Activated B cell treated with CpG ODN at 0.5 μM for 24 hours (primary cell): ENCODE results near the gene DPEP3. TPM values are rescaled to one million over a fixed set of nuclear protein-coding genes. Genes with fewer than 3 reads are reported as not detected.
A peak's percentile ranks its signal among the peaks of the same experiment; 100 is the strongest.

ENCODE experiments used
- ATAC-seq: fragments of 200-7000 bp; cut with Tn5 transposase; one replicate; pipeline ENCODE4 v1.10.0; 2021; ENCODE audit warnings: low read depth, mild to moderate bottlenecking, moderate library complexity
- CTCF ChIA-PET: fragments of 350-600 bp; sonication (Branson Sonifier 250); formaldehyde crosslinking; loops from one replicate; lab custom pipeline; 2021; ENCODE audit warnings: antibody characterized with exemption; lab: Charles Lee
- POLR2A ChIA-PET: fragments of 350-600 bp; sonication (Branson Sonifier 250); formaldehyde crosslinking; loops from one replicate; lab custom pipeline; 2021; ENCODE audit warnings: antibody characterized with exemption; lab: Charles Lee
- DNase-seq: peaks from one replicate; pipeline ENCODE4 v3.0.0; 2022
- H3K27ac Mint-ChIP-seq: one replicate; pipeline ENCODE4 v1.8.0; 2020; ENCODE audit warnings: mixed read lengths
- H3K27me3 Mint-ChIP-seq: one replicate; pipeline ENCODE4 v1.8.0; 2021; ENCODE audit warnings: mixed read lengths
- H3K36me3 Mint-ChIP-seq: one replicate; pipeline ENCODE4 v1.8.0; 2021; ENCODE audit warnings: low read depth, mixed read lengths
- H3K4me1 Mint-ChIP-seq: one replicate; pipeline ENCODE4 v1.8.0; 2021; ENCODE audit warnings: mixed read lengths
- H3K4me3 Mint-ChIP-seq: one replicate; pipeline ENCODE4 v1.8.0; 2020; ENCODE audit warnings: mild to moderate bottlenecking, mixed read lengths
- H3K9me3 Mint-ChIP-seq: one replicate; pipeline ENCODE4 v1.8.0; 2020; ENCODE audit warnings: mixed read lengths
- CTCF ChIP-seq: fragments of 200-600 bp; IDR thresholded peaks from one replicate; pipeline ENCODE4 v1.8.0; 2022; ENCODE audit warnings: antibody characterized with exemption, mild to moderate bottlenecking
- intact Hi-C: fragments of 100-400 bp; cut with micrococcal nuclease; formaldehyde crosslinking; loops from one replicate; pipeline ENCODE4 v1.15.1; 2024
- total RNA-seq: library from RNA; stranded (reverse); gene quantifications from 2 replicates; pipeline ENCODE4 v1.2.3, GENCODE V29; 2022

Gene DPEP3
- total RNA-seq, 1 donor from 2014 or later, result 0.38 TPM

- Mint-ChIP-seq H3K27ac (peak overlapping the region; percentile 98), H3K9me3 (no peaks in the 10 kb centered on the region), H3K4me1 (peaks cover 31% of the 10 kb centered on the region), H3K27me3 (no peaks in the 10 kb centered on the region), H3K36me3 (peaks cover 54% of the 10 kb centered on the region), H3K4me3 (peak overlapping the region; percentile 99)
- CTCF ChIA-PET, result interaction anchor here (1.0 to 4.0 kb wide), 5 partner anchors 38 to 105 kb away, joined by 3 to 28 read pairs (median 5); no protein-coding TSS in a partner anchor
- intact Hi-C loops, result loop anchor here (1.0 to 2.0 kb wide), 13 partner anchors 33 to 373 kb away; partner anchors contain the start of genes ACD, CTCF, DDX28 and DUS2
- DNase-seq, result peak; percentile 85
- POLR2A ChIA-PET, result interaction anchor here (0.5 to 3.4 kb wide), 39 partner anchors 9 to 797 kb away, joined by 3 to 30 read pairs (median 4); partner anchors contain the start of genes ATP6V0D1, CARMIL2, DDX28 and DPEP2
- peak; percentile 89 for ATAC-seq
- no peak for TF ChIP-seq CTCF
Observed at GRCh38 chr16:67935402-67936123, 44.7 kb downstream of the DPEP3 start.

- ChIA-PET CTCF (interaction anchor here (1.0 to 4.0 kb wide), 4 partner anchors 38 to 106 kb away, joined by 3 to 28 read pairs (median 4); no protein-coding TSS in a partner anchor), POLR2A (interaction anchor here (0.6 to 3.4 kb wide), 33 partner anchors 9 to 454 kb away, joined by 3 to 30 read pairs (median 5); partner anchors contain the start of genes ATP6V0D1, CARMIL2, DDX28 and DPEP2)
- intact Hi-C loops, result loop anchor here (1.0 kb wide), 6 partner anchors 42 to 373 kb away; partner anchors contain the start of genes ACD, CTCF, NFATC3 and NUTF2
Observed at GRCh38 chr16:67935101-67935401, 45.2 kb downstream of the DPEP3 start.

GRCh38 chr16:67934306-67935100 is 45.8 kb downstream of the DPEP3 start:
- H3K9me3 Mint-ChIP-seq, result no peaks in the 10 kb centered on the region
- TF ChIP-seq CTCF, result no peak
- ATAC-seq (no peak), DNase-seq (no peak)
- ChIA-PET CTCF (interaction anchor here (1.4 to 4.0 kb wide), 3 partner anchors 87 to 262 kb away, joined by 4 to 28 read pairs (median 5); no protein-coding TSS in a partner anchor), POLR2A (interaction anchor here (0.5 to 3.4 kb wide), 11 partner anchors 9 to 453 kb away, joined by 3 to 28 read pairs (median 4); partner anchors contain the start of genes ATP6V0D1, CARMIL2, DDX28 and DUS2)
- peak overlapping the region; percentile 98 for H3K27ac Mint-ChIP-seq
- intact Hi-C loops, result loop anchor here (1.0 kb wide), 6 partner anchors 41 to 372 kb away; partner anchors contain the start of genes ACD, CTCF, NFATC3 and NUTF2
- no peaks in the 10 kb centered on the region for H3K27me3 Mint-ChIP-seq
- peak overlapping the region; percentile 99 for H3K4me3 Mint-ChIP-seq
- H3K36me3 Mint-ChIP-seq, result peaks cover 62% of the 10 kb centered on the region
- H3K4me1 Mint-ChIP-seq, result peaks cover 22% of the 10 kb centered on the region

More at GRCh38 chr16:67935101-67935401, 45.2 kb downstream of the DPEP3 start:
- H3K27me3 Mint-ChIP-seq, result no peaks in the 10 kb centered on the region
- peaks cover 26% of the 10 kb centered on the region for H3K4me1 Mint-ChIP-seq
- no peak for TF ChIP-seq CTCF
- peak overlapping the region; percentile 98 for H3K27ac Mint-ChIP-seq
- DNase-seq (no peak), ATAC-seq (no peak)
- H3K36me3 Mint-ChIP-seq, result peaks cover 58% of the 10 kb centered on the region
- no peaks in the 10 kb centered on the region for H3K9me3 Mint-ChIP-seq
- H3K4me3 Mint-ChIP-seq, result peak overlapping the region; percentile 99

GRCh38 chr16:67933805-67934204 is 46.5 kb downstream of the DPEP3 start:
- ATAC-seq (no peak), DNase-seq (no peak)
- no peak overlapping the region for H3K4me3 Mint-ChIP-seq
- POLR2A ChIA-PET, result interaction anchor here (0.5 to 0.6 kb wide), 2 partner anchors 14 to 441 kb away, joined by 3 read pairs; no protein-coding TSS in a partner anchor
- peaks cover 67% of the 10 kb centered on the region for H3K36me3 Mint-ChIP-seq
- intact Hi-C loops, result no loop called here
- no peaks in the 10 kb centered on the region for H3K27me3 Mint-ChIP-seq
- TF ChIP-seq CTCF, result no peak
- H3K9me3 Mint-ChIP-seq, result no peaks in the 10 kb centered on the region
- H3K27ac Mint-ChIP-seq, result no peak overlapping the region
- peaks cover 23% of the 10 kb centered on the region for H3K4me1 Mint-ChIP-seq
- CTCF ChIA-PET, result interaction anchor here (1.4 to 4.0 kb wide), 2 partner anchors 107 to 261 kb away, joined by 4 to 28 read pairs; no protein-coding TSS in a partner anchor
